Measurements from ENCODE around the gene HBG2. TPM values are rescaled to one million over a fixed set of nuclear protein-coding genes. Genes with fewer than 3 reads are reported as not detected.

HBG2 gene
- total RNA-seq, 1 donor from 2014 or later, result not detected

- no peaks in the 10 kb centered on the region for H3K9me3 ChIP-seq (replicated peaks)
- no peaks in the 10 kb centered on the region for H3K4me1 ChIP-seq
- intact Hi-C loops (cut with micrococcal nuclease), result no loop called here
- H3K4me3 ChIP-seq, result no peak overlapping the region
- TF ChIP-seq CTCF (IDR thresholded peaks at IDR 0.05; ENCODE audit: borderline replicate concordance), result no peak
- no peak overlapping the region for H3K27ac ChIP-seq (replicated peaks)
- H3K27me3 ChIP-seq (ENCODE audit: low read depth), result no peaks in the 10 kb centered on the region
- no peak for DNase-seq
- no peaks in the 10 kb centered on the region for H3K36me3 ChIP-seq
Measured at GRCh38 chr11:5272395-5273017, 17.9 kb upstream of the HBG2 start.

- no peak for DNase-seq
- no peaks in the 10 kb centered on the region for H3K27me3 ChIP-seq (ENCODE audit: low read depth)
- no peaks in the 10 kb centered on the region for H3K36me3 ChIP-seq
- H3K4me1 ChIP-seq, result no peaks in the 10 kb centered on the region
- TF ChIP-seq CTCF (IDR thresholded peaks at IDR 0.05; ENCODE audit: borderline replicate concordance), result no peak
- no peak within 1 kb of the TSS for H3K4me3 ChIP-seq
- H3K27ac ChIP-seq (replicated peaks), result no peak within 1 kb of the TSS
- intact Hi-C loops (cut with micrococcal nuclease), result no loop called here
- H3K9me3 ChIP-seq (replicated peaks), result no peaks in the 10 kb centered on the region
Measured at GRCh38 chr11:5269715-5270147, 15.2 kb upstream of the HBG2 start, which contains the start of gene HBE1. TSS of gene HBE1 (minus strand) at chr11:5269945. CDS start at chr11:5269890, 55 bp downstream.

GRCh38 chr11:5267033-5267563 is 12.5 kb upstream of the HBG2 start:
- H3K36me3 ChIP-seq, result no peaks in the 10 kb centered on the region
- no peaks in the 10 kb centered on the region for H3K27me3 ChIP-seq (ENCODE audit: low read depth)
- DNase-seq, result no peak
- H3K9me3 ChIP-seq (replicated peaks), result no peaks in the 10 kb centered on the region
- no peak overlapping the region for H3K27ac ChIP-seq (replicated peaks)
- no peak for TF ChIP-seq CTCF (IDR thresholded peaks at IDR 0.05; ENCODE audit: borderline replicate concordance)
- H3K4me3 ChIP-seq, result no peak overlapping the region
- no peaks in the 10 kb centered on the region for H3K4me1 ChIP-seq
- intact Hi-C loops (cut with micrococcal nuclease), result no loop called here

- Histone ChIP-seq H3K4me3 (no peak overlapping the region), H3K27me3 (ENCODE audit: low read depth) (no peaks in the 10 kb centered on the region), H3K36me3 (no peaks in the 10 kb centered on the region), H3K9me3 (replicated peaks) (no peaks in the 10 kb centered on the region), H3K27ac (replicated peaks) (no peak overlapping the region), H3K4me1 (no peaks in the 10 kb centered on the region)
- DNase-seq, result no peak
- no peak for TF ChIP-seq CTCF (IDR thresholded peaks at IDR 0.05; ENCODE audit: borderline replicate concordance)
- intact Hi-C loops (cut with micrococcal nuclease), result no loop called here
Measured at GRCh38 chr11:5266609-5267008, 12.0 kb upstream of the HBG2 start.

- no peak for DNase-seq
- no peak overlapping the region for H3K4me3 ChIP-seq
- no peak overlapping the region for H3K27ac ChIP-seq (replicated peaks)
- intact Hi-C loops (cut with micrococcal nuclease), result no loop called here
- H3K27me3 ChIP-seq (ENCODE audit: low read depth), result no peaks in the 10 kb centered on the region
- no peaks in the 10 kb centered on the region for H3K9me3 ChIP-seq (replicated peaks)
- no peaks in the 10 kb centered on the region for H3K4me1 ChIP-seq
- H3K36me3 ChIP-seq, result no peaks in the 10 kb centered on the region
- TF ChIP-seq CTCF (IDR thresholded peaks at IDR 0.05; ENCODE audit: borderline replicate concordance), result no peak
Measured at GRCh38 chr11:5265832-5266231, 11.3 kb upstream of the HBG2 start.

Measured in left ventricle myocardium inferior (tissue), 1 donor.